Hepatocyte (in vitro differentiated cells): ENCODE measurements around the gene GGTA1.

Experiments used
- CTCF ChIP-seq: fragments of 200-600 bp; sonication (generic); IDR thresholded peaks from 2 replicates; pipeline ENCODE4 v1.5.1; 2016; ENCODE audit warnings: antibody characterized with exemption, mild to moderate bottlenecking; ENCODE audit not compliant: poor library complexity
- EZH2 ChIP-seq: fragments of 200-600 bp; sonication (generic); IDR thresholded peaks from 2 replicates; pipeline ENCODE4 v1.6.1; 2016; ENCODE audit warnings: antibody characterized with exemption, mild to moderate bottlenecking, borderline replicate concordance
- EZH2phosphoT487 ChIP-seq: fragments of 200-600 bp; sonication (generic); IDR thresholded peaks from one replicate; pipeline ENCODE4 v1.6.1; 2018; ENCODE audit warnings: antibody characterized with exemption, mild to moderate bottlenecking, low read depth, moderate library complexity; ENCODE audit not compliant: unreplicated experiment, severe bottlenecking

- TF ChIP-seq CTCF (no peak), EZH2 (no peak), EZH2phosphoT487 (no peak)
Measured at GRCh38 chr9:121509180-121509579, 9.5 kb upstream of the GGTA1 start.
